HL-60 (cell line): Measurements from ENCODE around the gene LDLR.
"Not testable (repeated sequence)": the region's sequence is repeated elsewhere in the genome, so short reads cannot be mapped to it uniquely, and the experiment has no call there.

Experiments used
- POLR2AphosphoS5 ChIP-seq: IDR thresholded peaks from 2 replicates; pipeline ENCODE4 v1.6.1; 2012; ENCODE audit warnings: low read depth
- TF ChIP-seq, protein P1 (sequence below): IDR thresholded peaks from one replicate; pipeline ENCODE4 v1.5.1; 2011; ENCODE audit warnings: low read length, control low read depth, inconsistent platforms; ENCODE audit not compliant: insufficient read depth
- TF ChIP-seq, protein P2 (sequence below): IDR thresholded peaks from 2 replicates; pipeline ENCODE4 v1.6.1; 2012; ENCODE audit warnings: low read depth; ENCODE audit not compliant: insufficient replicate concordance

GRCh38 chr19:11121963-11122362 lies 32.7 kb downstream of the LDLR start:
- TF ChIP-seq, protein P1, sequence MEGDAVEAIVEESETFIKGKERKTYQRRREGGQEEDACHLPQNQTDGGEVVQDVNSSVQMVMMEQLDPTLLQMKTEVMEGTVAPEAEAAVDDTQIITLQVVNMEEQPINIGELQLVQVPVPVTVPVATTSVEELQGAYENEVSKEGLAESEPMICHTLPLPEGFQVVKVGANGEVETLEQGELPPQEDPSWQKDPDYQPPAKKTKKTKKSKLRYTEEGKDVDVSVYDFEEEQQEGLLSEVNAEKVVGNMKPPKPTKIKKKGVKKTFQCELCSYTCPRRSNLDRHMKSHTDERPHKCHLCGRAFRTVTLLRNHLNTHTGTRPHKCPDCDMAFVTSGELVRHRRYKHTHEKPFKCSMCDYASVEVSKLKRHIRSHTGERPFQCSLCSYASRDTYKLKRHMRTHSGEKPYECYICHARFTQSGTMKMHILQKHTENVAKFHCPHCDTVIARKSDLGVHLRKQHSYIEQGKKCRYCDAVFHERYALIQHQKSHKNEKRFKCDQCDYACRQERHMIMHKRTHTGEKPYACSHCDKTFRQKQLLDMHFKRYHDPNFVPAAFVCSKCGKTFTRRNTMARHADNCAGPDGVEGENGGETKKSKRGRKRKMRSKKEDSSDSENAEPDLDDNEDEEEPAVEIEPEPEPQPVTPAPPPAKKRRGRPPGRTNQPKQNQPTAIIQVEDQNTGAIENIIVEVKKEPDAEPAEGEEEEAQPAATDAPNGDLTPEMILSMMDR: not testable (repeated sequence)
- not testable (repeated sequence) for TF ChIP-seq POLR2AphosphoS5
- TF ChIP-seq, protein P2, sequence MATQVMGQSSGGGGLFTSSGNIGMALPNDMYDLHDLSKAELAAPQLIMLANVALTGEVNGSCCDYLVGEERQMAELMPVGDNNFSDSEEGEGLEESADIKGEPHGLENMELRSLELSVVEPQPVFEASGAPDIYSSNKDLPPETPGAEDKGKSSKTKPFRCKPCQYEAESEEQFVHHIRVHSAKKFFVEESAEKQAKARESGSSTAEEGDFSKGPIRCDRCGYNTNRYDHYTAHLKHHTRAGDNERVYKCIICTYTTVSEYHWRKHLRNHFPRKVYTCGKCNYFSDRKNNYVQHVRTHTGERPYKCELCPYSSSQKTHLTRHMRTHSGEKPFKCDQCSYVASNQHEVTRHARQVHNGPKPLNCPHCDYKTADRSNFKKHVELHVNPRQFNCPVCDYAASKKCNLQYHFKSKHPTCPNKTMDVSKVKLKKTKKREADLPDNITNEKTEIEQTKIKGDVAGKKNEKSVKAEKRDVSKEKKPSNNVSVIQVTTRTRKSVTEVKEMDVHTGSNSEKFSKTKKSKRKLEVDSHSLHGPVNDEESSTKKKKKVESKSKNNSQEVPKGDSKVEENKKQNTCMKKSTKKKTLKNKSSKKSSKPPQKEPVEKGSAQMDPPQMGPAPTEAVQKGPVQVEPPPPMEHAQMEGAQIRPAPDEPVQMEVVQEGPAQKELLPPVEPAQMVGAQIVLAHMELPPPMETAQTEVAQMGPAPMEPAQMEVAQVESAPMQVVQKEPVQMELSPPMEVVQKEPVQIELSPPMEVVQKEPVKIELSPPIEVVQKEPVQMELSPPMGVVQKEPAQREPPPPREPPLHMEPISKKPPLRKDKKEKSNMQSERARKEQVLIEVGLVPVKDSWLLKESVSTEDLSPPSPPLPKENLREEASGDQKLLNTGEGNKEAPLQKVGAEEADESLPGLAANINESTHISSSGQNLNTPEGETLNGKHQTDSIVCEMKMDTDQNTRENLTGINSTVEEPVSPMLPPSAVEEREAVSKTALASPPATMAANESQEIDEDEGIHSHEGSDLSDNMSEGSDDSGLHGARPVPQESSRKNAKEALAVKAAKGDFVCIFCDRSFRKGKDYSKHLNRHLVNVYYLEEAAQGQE: not testable (repeated sequence)
